Epithelial cell of esophagus (primary cell): ENCODE measurements around the gene DPPA4.

Experiments used
- DNase-seq: peaks from one replicate; pipeline ENCODE4 v3.0.0; 2010; ENCODE audit warnings: low read depth
- H3K4me3 ChIP-seq: 2 replicates; pipeline ENCODE4 v1.5.1; 2011; ENCODE audit warnings: mild to moderate bottlenecking, low read length, control low read depth
- TF ChIP-seq, protein P1 (sequence below): IDR thresholded peaks from 2 replicates; pipeline ENCODE4 v1.5.1; 2011; ENCODE audit warnings: low read depth, mild to moderate bottlenecking, low read length, control low read depth, inconsistent platforms; ENCODE audit not compliant: insufficient read depth; ENCODE audit errors: missing control alignments

The DPPA4 gene

DNA sequence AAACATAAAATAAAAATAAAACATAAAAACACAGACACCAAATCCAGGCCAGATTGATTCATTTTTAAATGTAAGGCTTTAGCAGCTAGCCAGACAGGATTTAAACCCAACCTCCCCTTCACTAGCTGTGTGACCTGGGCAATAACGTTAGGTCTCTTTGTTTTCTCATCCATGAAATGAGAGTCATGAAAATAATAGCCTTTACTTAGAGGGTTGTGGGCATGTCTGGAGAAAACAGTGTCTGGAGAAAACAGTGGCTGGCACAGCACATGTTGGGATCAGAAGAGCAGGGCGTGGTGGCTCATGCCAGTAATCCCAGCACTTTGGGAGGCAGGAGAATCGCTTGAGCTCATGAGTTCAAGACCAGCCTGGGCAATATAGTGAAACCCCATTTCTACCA, 1.9 kb upstream of the DPPA4 start:
- no peak for DNase-seq
- TF ChIP-seq, protein P1, sequence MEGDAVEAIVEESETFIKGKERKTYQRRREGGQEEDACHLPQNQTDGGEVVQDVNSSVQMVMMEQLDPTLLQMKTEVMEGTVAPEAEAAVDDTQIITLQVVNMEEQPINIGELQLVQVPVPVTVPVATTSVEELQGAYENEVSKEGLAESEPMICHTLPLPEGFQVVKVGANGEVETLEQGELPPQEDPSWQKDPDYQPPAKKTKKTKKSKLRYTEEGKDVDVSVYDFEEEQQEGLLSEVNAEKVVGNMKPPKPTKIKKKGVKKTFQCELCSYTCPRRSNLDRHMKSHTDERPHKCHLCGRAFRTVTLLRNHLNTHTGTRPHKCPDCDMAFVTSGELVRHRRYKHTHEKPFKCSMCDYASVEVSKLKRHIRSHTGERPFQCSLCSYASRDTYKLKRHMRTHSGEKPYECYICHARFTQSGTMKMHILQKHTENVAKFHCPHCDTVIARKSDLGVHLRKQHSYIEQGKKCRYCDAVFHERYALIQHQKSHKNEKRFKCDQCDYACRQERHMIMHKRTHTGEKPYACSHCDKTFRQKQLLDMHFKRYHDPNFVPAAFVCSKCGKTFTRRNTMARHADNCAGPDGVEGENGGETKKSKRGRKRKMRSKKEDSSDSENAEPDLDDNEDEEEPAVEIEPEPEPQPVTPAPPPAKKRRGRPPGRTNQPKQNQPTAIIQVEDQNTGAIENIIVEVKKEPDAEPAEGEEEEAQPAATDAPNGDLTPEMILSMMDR, result no peak
- no peak overlapping the region for H3K4me3 ChIP-seq

DNA sequence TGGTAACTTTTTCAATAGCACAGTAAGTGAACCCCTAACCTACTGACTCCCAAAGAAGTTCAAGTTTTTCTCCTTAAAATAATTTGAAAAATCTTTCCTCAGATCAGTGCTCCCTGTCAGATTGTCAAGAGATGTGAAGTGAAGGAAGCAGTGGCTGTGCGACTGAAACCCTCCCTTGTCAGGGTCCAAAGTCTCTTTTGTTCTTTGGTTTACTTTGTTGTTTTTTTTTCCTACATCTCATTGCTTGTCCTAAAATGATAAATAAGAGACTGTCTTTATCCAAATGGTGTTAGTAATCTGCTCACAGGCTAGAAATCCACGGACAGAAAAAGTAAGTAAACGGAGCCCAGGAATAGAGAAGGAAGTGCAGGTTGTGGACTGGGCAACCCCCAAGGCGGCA, 976 bp upstream of the DPPA4 start:
- DNase-seq, result no peak
- TF ChIP-seq, protein P1, result no peak

DNA sequence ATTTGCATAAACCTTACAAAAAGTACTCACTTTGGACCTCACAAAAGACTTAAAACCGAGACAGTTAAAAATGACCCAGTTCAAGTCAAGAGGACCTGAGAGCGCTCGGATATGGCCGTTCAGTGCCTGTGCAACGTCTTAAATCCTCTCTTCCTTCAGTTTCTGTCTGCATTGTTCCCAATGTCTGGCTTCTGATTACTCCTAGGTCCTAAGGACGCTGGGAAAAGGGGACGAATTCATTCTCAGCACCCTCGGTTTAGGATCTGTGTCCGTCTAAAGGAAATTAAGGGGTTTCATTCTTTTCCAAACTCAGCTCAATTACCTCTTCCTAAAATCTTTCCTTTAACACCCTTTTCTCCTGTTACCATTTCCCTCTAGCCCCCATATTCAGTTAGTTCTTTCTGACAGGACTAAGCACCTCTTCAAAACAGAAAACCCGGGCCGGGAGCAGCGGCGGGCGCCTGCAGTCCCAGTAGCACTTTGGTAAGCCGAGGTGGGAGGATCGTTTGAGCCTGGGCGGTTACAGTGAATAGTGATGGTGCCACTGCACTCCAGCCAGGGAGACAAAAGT, 970 bp downstream of the DPPA4 start:
- peak; percentile 15 for DNase-seq
- TF ChIP-seq, protein P1, result no peak
- peak overlapping the region; percentile 7 for H3K4me3 ChIP-seq

More for the DNA sequence above, 976 bp upstream of the DPPA4 start:
- H3K4me3 ChIP-seq, result no peak overlapping the region

GRCh38 chr3:109334572-109334971, 2.8 kb downstream of the DPPA4 start:
- TF ChIP-seq, protein P1, result no peak
- no peak overlapping the region for H3K4me3 ChIP-seq
- DNase-seq, result no peak

- no peak for DNase-seq
- no peak overlapping the region for H3K4me3 ChIP-seq
- TF ChIP-seq, protein P1, result no peak
Observed at GRCh38 chr3:109331692-109332091, 5.7 kb downstream of the DPPA4 start.

DNA sequence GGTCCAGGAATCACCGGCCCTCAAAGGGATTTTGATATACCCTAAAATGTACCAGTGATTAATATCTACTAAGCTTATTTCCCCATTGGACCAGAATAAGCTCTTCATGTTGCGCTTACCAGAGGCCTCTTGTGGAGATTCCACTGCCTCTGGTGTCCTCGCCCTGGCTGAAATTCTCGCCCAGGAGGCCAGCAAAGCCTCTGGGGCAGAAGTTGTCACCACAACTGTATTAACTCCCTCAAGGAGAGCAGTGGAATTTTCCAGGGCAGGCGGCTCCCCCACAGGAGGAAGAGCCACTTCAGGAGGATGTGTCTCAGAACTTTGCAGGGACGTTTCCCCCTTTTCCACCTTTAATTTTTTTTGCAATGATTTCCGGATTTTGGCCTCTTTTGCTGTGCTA, 6.9 kb downstream of the DPPA4 start:
- TF ChIP-seq, protein P1, result no peak
- DNase-seq, result no peak
- no peak overlapping the region for H3K4me3 ChIP-seq

GRCh38 chr3:109328202-109328601, 9.1 kb downstream of the DPPA4 start:
- DNase-seq, result no peak
- H3K4me3 ChIP-seq, result no peak overlapping the region
- TF ChIP-seq, protein P1, result no peak
